Endothelial cell of umbilical vein (primary cell): ENCODE data around the gene B4GALNT1. TPM values are rescaled to one million over a fixed set of nuclear protein-coding genes. Genes with fewer than 3 reads are reported as not detected.
"Not testable (repeated sequence)": the region's sequence is repeated elsewhere in the genome, so short reads cannot be mapped to it uniquely, and the experiment has no call there.

Experiments used
- BruUV-seq: library from RNA; stranded (reverse); fragments of 400-500 nt; replicated peaks from 2 replicates; lab custom pipeline; 2021; lab: Mats Ljungman, UMichigan
- CTCF ChIA-PET: fragments of 300-600, 350-600 bp; sonication (Branson Sonifier 250); formaldehyde crosslinking; loops from one replicate; lab custom pipeline; 2021; ENCODE audit warnings: antibody characterized with exemption, inconsistent platforms; lab: Charles Lee
- POLR2A ChIA-PET: fragments of 300-600, 350-600 bp; sonication (Branson Sonifier 250); formaldehyde crosslinking; loops from one replicate; lab custom pipeline; 2021; ENCODE audit warnings: antibody characterized with exemption, inconsistent platforms; lab: Charles Lee
- DNase-seq: peaks from one replicate; pipeline ENCODE4 v3.0.0-alpha.2; 2011; ENCODE audit warnings: low read depth, low spot score
- FAIRE-seq: peaks from 2 replicates; lab custom pipeline; 2011; peaks lifted over from hg19 to GRCh38; lab: Jason Lieb, UNC
- H2AFZ ChIP-seq: 2 replicates; pipeline ENCODE4 v1.6.0; 2012; ENCODE audit warnings: low read depth, low read length, control low read depth, inconsistent platforms
- H3K27ac ChIP-seq: 2 replicates; pipeline ENCODE4 v1.5.1; 2011; ENCODE audit warnings: low read depth, mild to moderate bottlenecking, control low read depth, low read length, moderate library complexity; ENCODE audit not compliant: insufficient read depth
- H3K27me3 ChIP-seq, 2 experiments: 2 replicates each; pipeline versions ENCODE4 v1.6.0 to v1.6.1; 2011; ENCODE audit warnings: low read length in 2 of 2, mixed read lengths in 1 of 2; ENCODE audit not compliant: control insufficient read depth in 2 of 2, insufficient read depth in 2 of 2
- H3K36me3 ChIP-seq, 2 experiments: 2 replicates in 1 of 2; 3 replicates in 1 of 2; pipeline ENCODE4 v1.5.1; 2011; ENCODE audit warnings: low read length in 2 of 2, mild to moderate bottlenecking in 1 of 2, moderate library complexity in 1 of 2; ENCODE audit not compliant: control insufficient read depth in 2 of 2, insufficient read depth in 2 of 2; ENCODE audit errors: extremely low read depth in 1 of 2
- H3K4me1 ChIP-seq: 3 replicates; pipeline ENCODE4 v1.5.1; 2011; ENCODE audit warnings: mild to moderate bottlenecking, low read length; ENCODE audit not compliant: control insufficient read depth, insufficient read depth; ENCODE audit errors: extremely low read depth
- H3K4me2 ChIP-seq: 2 replicates; pipeline ENCODE4 v1.6.1; 2011; ENCODE audit warnings: low read length, control low read depth, mixed read lengths; ENCODE audit not compliant: insufficient read depth
- H3K4me3 ChIP-seq, 3 experiments: fragments of 200-600 bp in 1 of 3; sonication (generic), shearing (Covaris generic) in 1 of 3; replicated peaks in 1 of 3; 2 replicates each; pipeline ENCODE4 v1.5.1; 2011 to 2016; ENCODE audit warnings: control low read depth in 3 of 3, low read length in 3 of 3, mild to moderate bottlenecking in 2 of 3, inconsistent platforms in 1 of 3, low read depth in 1 of 3, moderate library complexity in 1 of 3; ENCODE audit not compliant: insufficient read depth in 1 of 3
- H3K79me2 ChIP-seq: 2 replicates; pipeline ENCODE4 v1.6.0; 2012; ENCODE audit warnings: low read length, inconsistent platforms; ENCODE audit not compliant: control insufficient read depth, insufficient read depth
- H3K9ac ChIP-seq: replicated peaks from 2 replicates; pipeline ENCODE3; 2011; ENCODE audit warnings: low read length, control low read depth; ENCODE audit not compliant: insufficient read depth; ENCODE audit errors: extremely low read depth
- H3K9me1 ChIP-seq: replicated peaks from 3 replicates; pipeline ENCODE4 v1.6.0; 2011; ENCODE audit warnings: mild to moderate bottlenecking, low read length; ENCODE audit not compliant: control insufficient read depth, insufficient read depth; ENCODE audit errors: extremely low read depth
- H3K9me3 ChIP-seq: replicated peaks from 2 replicates; pipeline ENCODE4 v1.5.1; 2012; ENCODE audit warnings: low read length, inconsistent platforms; ENCODE audit not compliant: control insufficient read depth, insufficient read depth
- H4K20me1 ChIP-seq: replicated peaks from 2 replicates; pipeline ENCODE3; 2011; ENCODE audit warnings: mild to moderate bottlenecking, low read length; ENCODE audit not compliant: control insufficient read depth, insufficient read depth; ENCODE audit errors: extremely low read depth
- dilution Hi-C: fragments of 300-500 bp; cut with MboI; formaldehyde crosslinking; loops from one replicate; pipeline ENCODE4 v1.15.0; 2019; ENCODE audit warnings: low sequenced_read_pairs; ENCODE audit not compliant: extremely low pct_ligation_motif_present
- intact Hi-C: fragments of 100-400 bp; cut with micrococcal nuclease; formaldehyde crosslinking; loops from one replicate; pipeline ENCODE4 v1.10.0; 2022
- polyA plus RNA-seq, 4 experiments: library from polyadenylated mRNA; depleted of rRNA in 3 of 4; stranded (reverse) in 3 of 4; unstranded in 1 of 4; fragments of >200 nt; gene quantifications; 2 replicates each; pipeline versions ENCODE4 v1.2.1 to v1.2.3, GENCODE V29; 2011 to 2012; ENCODE audit warnings: missing spikeins in 1 of 4
- total RNA-seq: library from RNA; stranded (reverse); gene quantifications from 2 replicates; pipeline ENCODE4 v1.2.3, GENCODE V29; 2021

B4GALNT1 gene
- total and polyA plus RNA-seq, 2 donors (not counting 3 experiments of a cell fraction or from before 2014, with no cell fraction given) = 0.33 to 0.35 TPM

DNA sequence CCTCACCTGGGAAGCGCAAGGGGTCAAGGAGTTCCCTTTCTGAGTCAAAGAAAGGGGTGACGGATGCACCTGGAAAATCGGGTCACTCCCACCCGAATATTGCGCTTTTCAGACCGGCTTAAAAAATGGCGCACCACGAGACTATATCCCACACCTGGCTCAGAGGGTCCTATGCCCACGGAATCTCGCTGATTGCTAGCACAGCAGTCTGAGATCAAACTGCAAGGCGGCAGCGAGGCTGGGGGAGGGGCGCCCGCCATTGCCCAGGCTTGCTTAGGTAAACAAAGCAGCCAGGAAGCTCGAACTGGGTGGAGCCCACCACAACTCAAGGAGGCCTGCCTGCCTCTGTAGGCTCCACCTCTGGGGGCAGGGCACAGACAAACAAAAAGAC lies 13.7 kb upstream of the B4GALNT1 start:
- H3K9ac ChIP-seq, CTCF ChIA-PET, H4K20me1 ChIP-seq, H3K27ac ChIP-seq, H3K4me2 ChIP-seq, DNase-seq, BruUV-seq, H3K4me1 ChIP-seq, H3K9me1 ChIP-seq, intact Hi-C loops, POLR2A ChIA-PET, H3K9me3 ChIP-seq, H3K36me3 ChIP-seq, H3K79me2 ChIP-seq, H3K4me3 ChIP-seq, dilution Hi-C loops, H2AFZ ChIP-seq, FAIRE-seq, H3K27me3 ChIP-seq: not testable (repeated sequence)

DNA sequence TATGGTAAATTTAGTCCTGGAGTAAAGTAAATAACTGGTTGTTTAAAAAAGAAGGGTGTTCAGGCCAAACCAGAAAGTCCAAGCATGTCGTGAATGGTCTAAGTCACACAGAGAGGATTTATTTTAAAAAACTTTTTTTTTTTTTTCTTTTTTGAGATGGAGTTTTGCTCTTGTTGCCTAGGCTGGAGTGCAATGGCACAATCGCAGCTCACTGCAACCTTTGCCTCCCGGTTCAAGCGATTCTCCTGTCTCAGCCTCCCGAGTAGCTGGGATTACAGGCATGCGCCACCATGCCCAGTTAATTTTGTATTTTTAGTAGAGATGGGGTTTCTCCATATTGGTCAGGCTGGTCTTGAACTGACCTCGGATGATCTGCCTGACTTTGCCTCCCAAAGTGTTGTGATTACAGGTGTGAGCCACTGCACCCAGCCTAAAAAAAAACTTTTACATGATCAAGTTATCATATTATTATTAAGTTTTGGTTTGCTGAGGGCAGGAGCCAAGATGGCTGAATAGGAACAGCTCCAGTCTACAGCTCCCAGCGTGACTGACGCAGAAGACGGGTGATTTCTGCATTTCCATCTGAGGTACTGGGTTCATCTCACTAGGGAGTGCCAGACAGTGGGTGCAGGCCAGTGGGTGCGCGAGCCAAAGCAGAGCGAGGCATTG lies 13.1 kb upstream of the B4GALNT1 start:
- H3K4me2 ChIP-seq, H3K9me3 ChIP-seq, H3K36me3 ChIP-seq, H3K4me1 ChIP-seq, H3K9me1 ChIP-seq, DNase-seq, CTCF ChIA-PET, H3K79me2 ChIP-seq, POLR2A ChIA-PET, H2AFZ ChIP-seq, H3K4me3 ChIP-seq, H3K9ac ChIP-seq, intact Hi-C loops, H4K20me1 ChIP-seq, FAIRE-seq, H3K27ac ChIP-seq, BruUV-seq, dilution Hi-C loops, H3K27me3 ChIP-seq: not testable (repeated sequence)
